Measurements from ENCODE around the gene GALNTL6. TPM values are rescaled to one million over a fixed set of nuclear protein-coding genes. Genes with fewer than 3 reads are reported as not detected.
A peak's percentile ranks its signal among the peaks of the same experiment; 100 is the strongest.
"Not testable (repeated sequence)": the region's sequence is repeated elsewhere in the genome, so short reads cannot be mapped to it uniquely, and the experiment has no call there.

GALNTL6 gene
- polyA plus RNA-seq, 3 donors: 0.85 to 3.4 (median 0.98) TPM

DNA sequence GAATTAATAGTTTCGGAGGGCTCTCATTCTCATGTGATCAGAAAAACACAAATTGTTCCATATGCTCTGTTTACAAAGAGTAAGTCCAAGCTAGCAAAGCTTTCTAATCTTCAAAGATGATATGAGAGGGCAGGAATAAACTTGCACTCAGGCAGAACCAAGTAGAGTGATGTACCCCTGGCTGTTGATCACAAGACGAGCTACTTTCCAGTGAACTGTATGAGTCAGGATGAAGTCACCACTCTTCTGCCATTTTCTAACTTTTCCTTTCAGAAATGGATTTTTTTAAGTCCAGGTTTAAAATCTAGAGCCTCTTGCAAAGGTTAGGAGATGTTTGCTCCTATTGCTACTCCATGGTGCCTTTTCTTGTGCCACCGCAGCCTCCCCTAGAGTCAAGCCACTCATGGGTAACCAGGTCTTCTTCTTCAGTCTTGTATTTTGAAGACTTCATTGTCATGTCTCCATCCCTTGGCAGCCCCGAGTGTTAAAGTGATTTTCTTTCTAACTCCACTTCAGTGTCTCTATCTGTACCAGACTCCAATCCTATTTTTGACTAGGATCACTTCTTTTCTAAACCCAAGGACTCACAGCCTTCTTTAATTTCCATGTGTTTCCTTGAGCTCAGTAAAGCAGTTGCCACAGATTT lies 1183.5 kb downstream of the GALNTL6 start:
- DNase-seq (ENCODE audit: low read depth in 3 of 3, low spot score in 2 of 3): no peak

DNA sequence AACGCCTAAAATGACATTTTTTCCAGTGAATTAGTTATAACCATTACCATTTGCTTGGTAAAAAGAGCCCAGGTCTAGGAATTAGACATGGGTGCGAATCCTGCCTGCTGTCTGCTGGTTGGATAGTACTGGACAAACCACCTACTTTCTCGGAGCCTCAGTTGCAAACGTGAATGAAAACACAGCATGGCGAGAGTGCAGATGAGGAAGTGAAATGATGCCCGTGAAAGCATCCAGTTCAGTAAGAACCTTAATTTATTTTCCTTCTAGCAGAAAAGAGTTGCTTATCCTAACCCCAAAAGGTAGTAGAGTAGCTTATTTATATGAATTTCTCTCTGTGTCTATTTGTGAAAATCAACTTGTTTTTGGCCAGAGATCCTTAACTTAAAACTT lies 1184.0 kb downstream of the GALNTL6 start:
- DNase-seq (ENCODE audit: low read depth in 3 of 3, low spot score in 2 of 3): no peak

GRCh38 chr4:172997856-172998255 lies 1184.7 kb downstream of the GALNTL6 start:
- no peak for DNase-seq (ENCODE audit: low read depth in 3 of 3, low spot score in 2 of 3)

DNA sequence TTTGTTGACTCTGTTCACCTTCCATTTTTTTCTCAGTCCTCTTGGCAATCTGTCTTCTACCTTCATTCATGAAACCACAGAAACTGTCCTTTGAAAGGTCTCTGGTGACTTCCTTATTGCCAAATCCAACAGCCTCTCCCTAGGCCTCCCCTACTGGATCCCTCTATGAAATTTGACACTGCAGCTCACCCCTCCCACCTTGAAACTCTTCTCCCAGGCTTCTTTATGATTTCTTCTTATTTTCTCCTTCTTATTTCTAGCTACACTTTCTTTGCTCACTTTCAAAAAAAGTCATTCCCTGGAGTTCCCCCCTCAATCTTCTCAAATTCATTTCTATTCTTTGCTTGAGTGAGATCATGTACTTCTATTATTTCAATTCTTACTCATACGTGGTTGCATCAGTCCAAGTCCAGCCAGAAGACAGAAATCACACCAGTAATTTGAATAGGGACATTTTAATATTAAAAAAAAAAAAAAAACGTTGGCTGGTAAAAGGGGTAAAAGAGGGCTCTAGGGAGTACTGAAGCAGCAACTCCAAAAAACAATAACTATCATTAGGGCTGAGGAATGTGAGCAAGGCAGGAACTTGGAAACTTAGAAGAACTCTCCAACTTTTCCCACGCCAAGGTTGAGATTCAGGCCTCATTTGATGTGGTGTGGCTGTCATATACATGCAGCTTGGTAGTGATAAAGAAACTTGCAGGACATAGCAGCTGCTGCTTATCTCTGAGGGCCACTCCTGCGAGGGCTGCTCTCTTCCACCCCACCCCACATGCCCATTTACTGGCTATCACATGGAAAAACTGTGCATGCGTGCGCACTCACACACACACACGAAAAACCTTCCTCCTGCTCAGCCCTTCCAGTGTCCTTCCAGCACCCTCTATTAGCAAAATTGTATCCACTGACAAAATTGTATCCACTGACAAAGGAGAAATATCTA lies 1185.6 kb downstream of the GALNTL6 start:
- DNase-seq (ENCODE audit: low read depth in 3 of 3, low spot score in 2 of 3): no peak

GRCh38 chr4:173001571-173001970 lies 1188.4 kb downstream of the GALNTL6 start:
- DNase-seq (ENCODE audit: low read depth in 3 of 3, low spot score in 2 of 3): no peak

- DNase-seq (ENCODE audit: low read depth in 3 of 3, low spot score in 2 of 3): no peak
Observed at GRCh38 chr4:173002830-173003561, 1189.8 kb downstream of the GALNTL6 start.

- DNase-seq (ENCODE audit: low read depth in 3 of 3, low spot score in 2 of 3): no peak
Observed at GRCh38 chr4:173005912-173006633, 1192.9 kb downstream of the GALNTL6 start.

- no peak for DNase-seq (ENCODE audit: low read depth in 3 of 3, low spot score in 2 of 3)
Observed at GRCh38 chr4:173008436-173008835, 1195.2 kb downstream of the GALNTL6 start.

DNA sequence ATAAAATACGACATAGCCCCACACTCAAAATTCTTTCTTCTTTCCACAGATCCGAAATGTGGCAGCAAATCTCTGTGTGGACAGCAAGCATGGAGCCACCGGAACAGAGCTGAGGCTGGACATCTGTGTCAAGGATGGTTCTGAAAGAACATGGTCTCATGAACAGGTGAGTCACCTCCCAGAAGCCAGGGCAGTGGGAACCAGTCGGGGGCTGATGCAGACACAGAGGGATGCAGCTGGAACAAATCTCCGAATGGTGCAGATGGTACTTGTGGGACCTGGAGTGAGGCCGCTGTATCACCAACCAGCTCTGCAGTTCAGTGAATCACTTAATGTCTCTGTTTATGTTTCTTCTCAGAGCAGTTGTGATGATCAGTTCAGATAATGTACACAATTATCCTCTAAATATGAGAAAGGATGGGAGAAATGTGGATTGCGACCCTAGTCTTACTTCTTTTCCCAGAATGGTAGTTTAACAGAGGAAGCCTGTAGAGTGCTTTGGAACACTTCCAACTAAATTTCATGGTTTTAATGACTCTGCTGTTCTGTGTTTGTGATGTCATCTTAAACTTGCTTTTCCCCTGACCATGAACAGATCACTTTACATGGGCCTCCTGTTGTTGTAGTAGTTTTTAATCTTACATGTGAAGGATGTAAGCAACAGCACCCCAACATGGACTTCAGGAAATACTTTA lies 1196.1 kb downstream of the GALNTL6 start:
- DNase-seq (ENCODE audit: low read depth in 3 of 3, low spot score in 2 of 3): no peak

DNA sequence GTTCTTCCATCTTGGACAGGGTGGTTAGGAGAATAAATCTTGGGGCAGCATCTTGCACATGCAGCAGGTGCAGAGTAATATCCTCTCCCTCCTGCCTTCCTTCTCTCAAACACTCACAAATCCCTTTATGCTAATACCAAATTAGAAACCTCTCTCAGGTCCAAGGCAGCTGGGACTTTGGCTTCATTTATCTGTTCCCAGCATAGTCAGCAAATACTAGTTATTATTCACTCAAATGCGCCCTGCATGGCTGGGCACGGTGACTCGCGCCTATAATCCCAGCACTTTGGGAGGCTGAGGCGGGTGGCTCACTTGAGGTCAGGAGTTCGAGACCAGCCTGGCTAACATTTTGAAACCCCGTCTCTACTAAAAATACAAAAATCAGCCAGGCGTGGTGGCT lies 1199.4 kb downstream of the GALNTL6 start:
- DNase-seq (ENCODE audit: low read depth in 3 of 3, low spot score in 2 of 3): no peak

DNA sequence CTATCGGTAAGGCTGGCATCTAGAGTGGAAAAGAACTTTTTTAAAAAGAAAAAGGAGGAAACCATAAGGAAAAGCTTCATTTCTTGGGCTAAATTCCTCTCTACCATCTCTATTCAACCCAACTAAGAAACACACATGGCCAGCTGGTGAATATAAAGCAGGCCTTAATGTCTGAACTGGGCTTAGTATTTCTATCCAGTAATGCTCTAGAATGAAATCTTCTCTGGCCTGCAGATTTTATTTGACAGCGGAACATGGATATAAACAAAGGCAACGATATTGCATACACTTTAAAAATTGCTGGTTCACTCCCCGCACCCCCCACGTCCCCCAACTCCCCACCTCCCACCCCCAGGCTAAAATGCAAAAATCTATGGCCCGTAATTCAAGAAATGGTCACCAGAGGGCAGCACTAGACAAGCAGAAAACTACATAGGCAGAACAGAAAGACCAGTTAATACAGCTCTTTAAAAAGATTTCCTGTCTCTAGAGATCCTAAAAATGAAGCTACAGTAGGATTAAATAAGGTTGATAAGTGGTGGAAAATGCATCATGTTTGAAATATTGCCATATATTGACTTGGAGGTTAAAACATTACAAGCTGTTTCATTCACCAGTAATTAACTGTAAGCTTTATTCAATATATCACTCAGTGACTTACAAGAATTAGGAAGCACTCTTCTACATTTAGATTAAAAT lies 1200.2 kb downstream of the GALNTL6 start:
- peak in 2 of 3 donors; percentile 21 to 41 for DNase-seq (ENCODE audit: low read depth in 3 of 3, low spot score in 2 of 3)

DNA sequence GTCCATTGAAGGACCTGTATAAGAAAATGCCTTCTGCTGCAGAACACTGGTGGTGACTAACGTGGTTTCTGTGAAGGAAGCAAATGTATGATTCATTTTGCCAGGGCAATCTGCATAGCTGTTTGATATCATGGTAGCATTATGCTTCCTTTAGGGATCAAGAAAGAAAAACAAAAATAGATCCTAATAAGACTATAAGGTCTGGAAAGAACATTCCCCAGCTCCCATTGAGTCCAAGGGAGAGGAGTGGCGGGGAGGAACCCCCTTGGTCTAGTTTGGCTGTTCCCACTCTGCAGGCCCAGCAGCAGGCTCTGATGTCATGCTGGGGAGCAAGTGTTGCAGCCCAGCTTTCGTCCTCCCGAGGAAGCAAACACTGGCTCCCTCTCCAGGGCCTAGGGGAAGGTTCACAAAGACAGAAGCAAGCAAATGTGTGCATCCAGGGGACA lies 1200.9 kb downstream of the GALNTL6 start:
- no peak for DNase-seq (ENCODE audit: low read depth in 3 of 3, low spot score in 2 of 3)

DNA sequence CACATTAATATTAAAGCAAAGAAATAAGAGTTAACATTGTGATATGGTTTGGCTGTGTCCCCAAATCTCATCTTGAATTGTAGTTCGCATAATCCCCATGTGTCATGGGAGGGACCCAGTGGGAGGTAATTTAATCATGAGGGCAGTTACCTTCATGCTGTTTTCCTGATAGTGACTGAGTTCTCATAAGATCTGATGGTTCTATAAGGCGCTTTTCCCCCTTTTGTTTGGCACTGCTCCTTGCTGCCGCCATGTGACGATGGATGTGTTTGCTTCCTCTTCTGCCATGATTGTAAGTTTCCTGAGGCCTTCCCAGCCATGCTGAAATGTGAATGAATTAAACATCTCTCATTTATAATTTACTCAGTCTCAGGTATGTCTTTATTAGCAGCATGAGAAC lies 1201.6 kb downstream of the GALNTL6 start:
- no peak for DNase-seq (ENCODE audit: low read depth in 3 of 3, low spot score in 2 of 3)

DNA sequence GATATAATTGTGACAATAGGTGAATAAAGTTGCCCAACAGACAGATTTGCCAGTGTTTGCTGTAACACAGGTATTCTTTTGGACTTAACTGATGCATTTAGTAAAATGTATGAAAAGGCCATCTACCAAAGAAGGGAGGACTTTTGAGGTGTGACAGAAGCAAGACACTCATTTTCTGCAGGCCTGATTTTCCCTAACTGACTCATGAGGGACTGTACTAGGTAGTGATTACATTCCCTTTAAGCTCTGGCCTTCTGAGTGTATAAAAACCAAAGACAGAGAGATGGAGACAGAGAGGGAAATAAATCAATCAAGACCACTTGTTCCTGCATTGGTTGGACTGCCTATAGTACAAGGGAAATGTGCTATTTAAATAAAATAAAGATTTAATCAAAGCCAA lies 1204.6 kb downstream of the GALNTL6 start:
- no peak for DNase-seq (ENCODE audit: low read depth in 3 of 3, low spot score in 2 of 3)

GRCh38 chr4:173018446-173018845 lies 1205.2 kb downstream of the GALNTL6 start:
- DNase-seq (ENCODE audit: low read depth in 3 of 3, low spot score in 2 of 3): no peak

- no peak for DNase-seq (ENCODE audit: low read depth in 3 of 3, low spot score in 2 of 3)
Observed at GRCh38 chr4:173019664-173020063, 1206.5 kb downstream of the GALNTL6 start.

DNA sequence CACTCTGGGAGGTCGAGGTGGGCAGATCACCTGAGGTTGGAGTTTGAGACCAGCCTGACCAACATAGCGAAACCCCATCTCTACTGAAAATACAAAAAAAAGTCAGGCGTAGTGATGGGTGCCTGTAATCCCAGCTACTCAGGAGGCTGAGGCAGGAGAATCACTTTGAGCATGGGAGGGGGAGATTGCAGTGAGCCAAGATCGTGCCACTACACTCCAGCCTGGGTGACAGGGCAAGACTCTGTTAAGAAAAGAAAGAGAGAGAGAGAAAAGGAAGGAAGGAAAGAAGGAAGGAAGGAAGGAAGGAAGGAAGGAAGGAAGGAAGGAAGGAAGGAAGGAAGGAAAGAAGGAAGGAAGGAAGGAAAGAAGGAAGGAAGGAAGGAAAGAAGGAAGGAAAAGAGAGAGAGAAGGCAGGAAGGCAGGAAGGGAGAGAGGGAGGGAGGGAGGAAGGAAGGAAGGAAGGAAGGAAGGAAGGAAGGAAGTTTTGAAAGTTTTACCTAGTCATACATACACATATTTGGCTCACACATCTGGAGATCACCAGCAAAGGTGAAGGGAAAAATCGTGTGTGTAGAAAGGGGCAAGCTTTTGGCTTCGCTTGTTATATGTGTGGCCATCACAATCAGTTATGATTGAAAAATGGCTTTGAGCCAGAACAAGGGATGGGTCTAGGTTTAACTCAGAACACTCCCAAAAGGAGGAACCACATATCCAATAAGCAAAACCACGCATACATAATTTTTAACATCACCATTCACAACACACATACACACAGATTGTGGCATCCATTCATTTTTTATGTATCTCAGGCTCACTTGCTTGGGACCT lies 1208.8 kb downstream of the GALNTL6 start:
- DNase-seq (ENCODE audit: low read depth in 3 of 3, low spot score in 2 of 3): not testable (repeated sequence)

GRCh38 chr4:173024203-173024602 lies 1211.0 kb downstream of the GALNTL6 start:
- no peak for DNase-seq (ENCODE audit: low read depth in 3 of 3, low spot score in 2 of 3)

Measured in right renal cortex interstitium (tissue), 3 donors.